ENCODE data around the gene RNH1. TPM values are rescaled to one million over a fixed set of nuclear protein-coding genes. Genes with fewer than 3 reads are reported as not detected.

RNH1 gene
- total RNA-seq, 1 donor from 2014 or later = 649 TPM

DNA sequence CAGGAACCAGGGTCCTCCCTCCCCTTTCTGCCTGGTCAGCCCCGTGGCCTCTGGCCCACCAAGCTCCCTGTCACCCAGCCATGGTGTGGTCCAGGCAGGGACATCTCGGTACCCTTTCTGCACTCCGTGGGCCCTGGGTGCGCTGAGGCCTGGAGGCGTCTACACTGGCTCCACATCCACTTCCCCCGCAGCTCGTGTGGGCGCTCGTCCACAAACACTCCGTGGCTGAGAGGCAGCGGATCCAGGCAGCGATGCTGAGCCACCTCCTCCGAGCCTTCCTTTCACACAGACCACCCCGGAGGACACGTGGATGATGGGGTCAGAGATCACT is 16.1 kb downstream of the RNH1 start:
- Histone ChIP-seq H3K27ac (no peak overlapping the region), H3K4me3 (no peak overlapping the region), H3K9me3 (no peaks in the 10 kb centered on the region), H3K27me3 (no peaks in the 10 kb centered on the region), H3K36me3 (peaks cover 38 to 50% of the 10 kb centered on the region in 2 donors), H3K4me1 (no peaks in the 10 kb centered on the region)
- TF ChIP-seq CTCF (IDR thresholded peaks at IDR 0.05) = no peak
- no peak for DNase-seq (ENCODE audit: low spot score in 2 of 2)
- intact Hi-C loops (cut with DNase I) = no loop called here

DNA sequence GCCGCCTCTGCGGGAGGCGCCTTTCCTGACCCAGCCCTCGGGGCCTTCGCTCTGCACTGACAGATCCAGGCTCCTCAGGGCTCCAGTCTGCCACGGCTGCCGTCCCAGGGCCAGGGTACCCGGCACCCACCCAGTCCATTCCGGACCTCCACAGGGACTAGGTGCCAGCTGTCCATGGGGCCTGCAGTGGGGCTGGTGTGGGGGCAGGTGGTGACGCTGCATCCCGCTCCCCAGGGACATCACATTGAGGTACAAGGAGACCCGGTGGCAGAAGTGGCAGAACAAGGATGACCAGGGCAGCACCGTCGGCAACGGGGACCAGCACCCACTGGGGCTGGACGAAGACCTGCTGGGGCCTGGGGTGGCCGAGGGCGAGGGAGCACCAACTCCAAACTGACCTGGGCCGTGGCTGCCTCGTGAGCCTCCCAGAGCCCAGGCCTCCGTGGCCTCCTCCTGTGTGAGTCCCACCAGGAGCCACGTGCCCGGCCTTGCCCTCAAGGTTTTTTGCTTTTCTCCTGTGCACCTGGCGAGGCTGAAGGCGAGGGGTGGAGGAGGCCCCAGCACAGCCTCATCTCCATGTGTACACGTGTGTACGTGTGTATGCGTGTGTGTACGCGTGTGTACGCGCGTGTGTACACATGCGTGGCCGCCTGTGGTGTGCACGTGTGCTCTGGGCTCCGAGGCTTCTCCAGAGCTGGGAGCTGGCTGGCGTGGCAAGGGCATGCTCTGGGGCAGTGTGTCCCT is 16.7 kb downstream of the RNH1 start:
- TF ChIP-seq CTCF (IDR thresholded peaks at IDR 0.05) = no peak

DNA sequence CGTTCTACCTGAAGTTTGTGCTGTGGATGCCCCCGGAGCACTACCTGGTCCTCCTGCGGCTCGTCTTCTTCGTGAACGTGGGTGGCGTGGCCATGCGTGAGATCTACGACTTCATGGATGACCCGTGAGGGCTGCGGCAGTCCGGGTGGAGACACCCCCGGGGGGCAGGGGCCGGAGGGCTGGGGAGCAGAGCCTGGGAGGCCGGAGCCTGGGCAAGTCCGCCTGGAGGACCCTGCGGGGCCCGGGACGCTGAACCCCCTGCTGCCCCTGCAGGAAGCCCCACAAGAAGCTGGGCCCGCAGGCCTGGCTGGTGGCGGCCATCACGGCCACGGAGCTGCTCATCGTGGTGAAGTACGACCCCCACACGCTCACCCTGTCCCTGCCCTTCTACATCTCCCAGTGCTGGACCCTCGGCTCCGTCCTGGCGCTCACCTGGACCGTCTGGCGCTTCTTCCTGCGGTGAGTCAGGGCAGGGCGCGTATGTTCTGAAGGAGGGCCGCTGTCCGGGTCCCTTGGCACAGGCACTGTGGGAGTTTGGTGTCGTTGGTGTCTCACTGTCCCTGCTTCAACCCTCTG is 17.3 kb downstream of the RNH1 start:
- no peak for TF ChIP-seq CTCF (IDR thresholded peaks at IDR 0.05)
- intact Hi-C loops (cut with DNase I) = no loop called here
- Histone ChIP-seq H3K27ac (no peak overlapping the region), H3K36me3 (peaks cover 31 to 41% of the 10 kb centered on the region in 2 donors), H3K27me3 (no peaks in the 10 kb centered on the region), H3K4me3 (no peak overlapping the region), H3K9me3 (no peaks in the 10 kb centered on the region), H3K4me1 (no peaks in the 10 kb centered on the region)
- DNase-seq (ENCODE audit: low spot score in 2 of 2) = no peak

More for the DNA sequence above, 16.7 kb downstream of the RNH1 start:
- Histone ChIP-seq H3K36me3 (peaks cover 37 to 46% of the 10 kb centered on the region in 2 donors), H3K4me1 (no peaks in the 10 kb centered on the region), H3K27ac (no peak overlapping the region), H3K9me3 (no peaks in the 10 kb centered on the region), H3K27me3 (no peaks in the 10 kb centered on the region), H3K4me3 (no peak overlapping the region)
- no peak for DNase-seq (ENCODE audit: low spot score in 2 of 2)
- intact Hi-C loops (cut with DNase I) = no loop called here

DNA sequence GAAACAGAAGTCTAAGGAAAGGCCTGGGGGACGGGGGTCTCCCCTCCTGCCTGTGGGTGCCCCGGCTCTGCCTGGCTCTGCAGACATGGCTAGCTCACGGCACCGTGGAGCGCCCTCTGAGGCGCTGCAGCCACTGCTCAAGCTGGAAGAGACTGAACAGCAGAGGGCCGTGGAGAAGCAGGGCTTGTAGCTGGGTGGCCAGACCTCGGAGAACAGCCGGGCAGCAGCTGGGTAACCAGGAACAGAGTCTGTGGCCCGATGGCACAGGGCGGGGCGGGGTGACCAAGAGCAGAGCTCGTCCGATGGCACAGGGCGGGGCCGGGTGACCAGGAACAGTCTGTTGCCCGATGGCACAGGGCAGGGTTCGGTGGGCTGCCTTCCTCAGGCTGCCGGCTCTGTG is 18.1 kb downstream of the RNH1 start:
- H3K4me3 ChIP-seq = no peak overlapping the region
- no peaks in the 10 kb centered on the region for H3K4me1 ChIP-seq
- DNase-seq (ENCODE audit: low spot score in 2 of 2) = no peak
- no peaks in the 10 kb centered on the region for H3K27me3 ChIP-seq
- H3K9me3 ChIP-seq = no peaks in the 10 kb centered on the region
- intact Hi-C loops (cut with DNase I) = no loop called here
- TF ChIP-seq CTCF (IDR thresholded peaks at IDR 0.05) = no peak
- peaks cover 24 to 34% of the 10 kb centered on the region in 2 donors for H3K36me3 ChIP-seq
- H3K27ac ChIP-seq = no peak overlapping the region

DNA sequence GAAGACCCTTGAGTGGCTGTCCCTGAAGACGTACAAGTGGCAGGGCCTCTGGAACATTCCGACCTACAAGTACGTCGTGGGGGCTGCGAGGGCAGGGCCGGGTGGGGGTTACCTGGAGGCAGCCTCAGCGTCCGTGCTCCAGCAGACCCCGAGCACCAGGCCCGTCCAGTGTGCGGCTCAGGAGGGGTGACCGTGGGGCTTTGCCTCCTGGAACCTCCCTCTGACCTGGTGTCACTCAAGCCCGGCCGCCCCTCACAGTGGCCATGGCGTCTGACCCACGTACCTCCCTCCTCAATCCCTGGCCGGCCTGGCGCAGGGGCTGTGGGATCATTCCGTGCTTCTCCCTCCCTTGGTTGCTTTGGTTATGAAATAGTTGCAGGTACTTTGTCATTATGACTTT is 18.5 kb downstream of the RNH1 start:
- Histone ChIP-seq H3K9me3 (no peaks in the 10 kb centered on the region), H3K4me1 (no peaks in the 10 kb centered on the region), H3K27ac (no peak overlapping the region), H3K4me3 (no peak overlapping the region), H3K27me3 (no peaks in the 10 kb centered on the region), H3K36me3 (peaks cover 19 to 30% of the 10 kb centered on the region in 2 donors)
- intact Hi-C loops (cut with DNase I) = no loop called here
- no peak for DNase-seq (ENCODE audit: low spot score in 2 of 2)
- no peak for TF ChIP-seq CTCF (IDR thresholded peaks at IDR 0.05)
